Neutrophil (primary cell): ENCODE data around the gene CCHCR1.

Source experiments
- H3K27ac ChIP-seq: fragments of 200-600 bp; sonication (generic); 2 replicates; pipeline ENCODE4 v1.5.1; 2016; ENCODE audit warnings: mild to moderate bottlenecking, moderate library complexity
- H3K27me3 ChIP-seq: fragments of 200-600 bp; sonication (generic); 2 replicates; pipeline ENCODE4 v1.6.0; 2016; ENCODE audit warnings: mild to moderate bottlenecking
- H3K36me3 ChIP-seq: fragments of 200-600 bp; sonication (generic); 2 replicates; pipeline ENCODE4 v1.5.1; 2017
- H3K4me1 ChIP-seq, 2 experiments: fragments of 200-600 bp in 1 of 2; sonication (generic) in 1 of 2; 1 replicate in 1 of 2; 2 replicates in 1 of 2; pipeline versions ENCODE4 v1.5.1 to v1.6.1; 2013 to 2016; ENCODE audit warnings: low read depth in 1 of 2, low read length in 1 of 2, mild to moderate bottlenecking in 1 of 2, moderate library complexity in 1 of 2; ENCODE audit not compliant: control insufficient read depth in 1 of 2, insufficient read depth in 1 of 2
- H3K4me3 ChIP-seq, 2 experiments: fragments of 200-600 bp in 1 of 2; sonication (generic) in 1 of 2; 1 replicate in 1 of 2; 2 replicates in 1 of 2; pipeline ENCODE4 v1.5.1; 2013 to 2016; ENCODE audit warnings: low read depth in 1 of 2, low read length in 1 of 2, mild to moderate bottlenecking in 1 of 2, moderate library complexity in 1 of 2
- H3K9me3 ChIP-seq: fragments of 200-600 bp; sonication (generic); 2 replicates; pipeline ENCODE4 v1.5.1; 2016
- TF ChIP-seq, protein P1 (sequence below): fragments of 200-600 bp; sonication (generic); IDR thresholded peaks from 2 replicates; pipeline ENCODE4 v1.5.1; 2016; ENCODE audit warnings: antibody characterized with exemption

Gene CCHCR1

GRCh38 chr6:31139599-31139998, 18.0 kb downstream of the CCHCR1 start:
- no peak overlapping the region for H3K4me3 ChIP-seq
- no peak overlapping the region for H3K27ac ChIP-seq

GRCh38 chr6:31138982-31139381, 18.6 kb downstream of the CCHCR1 start, which contains the start of gene PSORS1C2:
TSS of gene PSORS1C2 (minus strand) at chr6:31139066. CDS start at chr6:31139026, 40 bp downstream.
- peaks cover 11% of the 10 kb centered on the region for H3K36me3 ChIP-seq
- H3K27me3 ChIP-seq: peaks cover 19% of the 10 kb centered on the region
- TF ChIP-seq, protein P1, sequence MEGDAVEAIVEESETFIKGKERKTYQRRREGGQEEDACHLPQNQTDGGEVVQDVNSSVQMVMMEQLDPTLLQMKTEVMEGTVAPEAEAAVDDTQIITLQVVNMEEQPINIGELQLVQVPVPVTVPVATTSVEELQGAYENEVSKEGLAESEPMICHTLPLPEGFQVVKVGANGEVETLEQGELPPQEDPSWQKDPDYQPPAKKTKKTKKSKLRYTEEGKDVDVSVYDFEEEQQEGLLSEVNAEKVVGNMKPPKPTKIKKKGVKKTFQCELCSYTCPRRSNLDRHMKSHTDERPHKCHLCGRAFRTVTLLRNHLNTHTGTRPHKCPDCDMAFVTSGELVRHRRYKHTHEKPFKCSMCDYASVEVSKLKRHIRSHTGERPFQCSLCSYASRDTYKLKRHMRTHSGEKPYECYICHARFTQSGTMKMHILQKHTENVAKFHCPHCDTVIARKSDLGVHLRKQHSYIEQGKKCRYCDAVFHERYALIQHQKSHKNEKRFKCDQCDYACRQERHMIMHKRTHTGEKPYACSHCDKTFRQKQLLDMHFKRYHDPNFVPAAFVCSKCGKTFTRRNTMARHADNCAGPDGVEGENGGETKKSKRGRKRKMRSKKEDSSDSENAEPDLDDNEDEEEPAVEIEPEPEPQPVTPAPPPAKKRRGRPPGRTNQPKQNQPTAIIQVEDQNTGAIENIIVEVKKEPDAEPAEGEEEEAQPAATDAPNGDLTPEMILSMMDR: no peak
- H3K9me3 ChIP-seq: no peaks in the 10 kb centered on the region
- no peak within 1 kb of the TSS for H3K4me3 ChIP-seq
- peaks cover 4 to 5% of the 10 kb centered on the region in 2 experiments for H3K4me1 ChIP-seq
- H3K27ac ChIP-seq: no peak within 1 kb of the TSS

More at GRCh38 chr6:31139599-31139998, 18.0 kb downstream of the CCHCR1 start:
- Histone ChIP-seq H3K9me3 (no peaks in the 10 kb centered on the region), H3K4me1 (peaks cover 4 to 5% of the 10 kb centered on the region in 2 experiments), H3K27me3 (peaks cover 19% of the 10 kb centered on the region), H3K36me3 (peaks cover 14% of the 10 kb centered on the region)
- TF ChIP-seq, protein P1: no peak

DNA sequence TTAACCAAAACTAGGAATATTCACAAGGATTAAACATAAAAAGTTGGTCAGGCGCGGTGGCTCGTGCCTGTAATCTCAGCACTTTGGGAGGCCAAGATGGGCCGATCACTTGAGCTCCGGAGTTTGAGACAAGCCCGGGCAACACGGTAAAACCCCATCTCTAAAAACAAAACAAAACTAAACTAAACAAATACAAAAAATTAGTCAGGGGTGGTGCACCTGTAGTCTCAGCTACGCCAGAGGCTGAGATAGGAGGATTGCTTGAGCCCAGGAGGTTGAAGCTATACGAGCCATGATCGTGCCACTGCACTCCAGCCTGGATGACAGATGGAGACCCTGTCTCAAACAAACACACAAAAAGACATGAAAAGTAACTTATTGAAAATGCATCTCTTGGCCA, 21.9 kb downstream of the CCHCR1 start:
- Histone ChIP-seq H3K36me3 (no peaks in the 10 kb centered on the region), H3K4me3 (no peak overlapping the region), H3K4me1 (peaks cover 4 to 5% of the 10 kb centered on the region in 2 experiments), H3K9me3 (no peaks in the 10 kb centered on the region), H3K27me3 (peaks cover 19% of the 10 kb centered on the region), H3K27ac (no peak overlapping the region)
- TF ChIP-seq, protein P1: no peak

DNA sequence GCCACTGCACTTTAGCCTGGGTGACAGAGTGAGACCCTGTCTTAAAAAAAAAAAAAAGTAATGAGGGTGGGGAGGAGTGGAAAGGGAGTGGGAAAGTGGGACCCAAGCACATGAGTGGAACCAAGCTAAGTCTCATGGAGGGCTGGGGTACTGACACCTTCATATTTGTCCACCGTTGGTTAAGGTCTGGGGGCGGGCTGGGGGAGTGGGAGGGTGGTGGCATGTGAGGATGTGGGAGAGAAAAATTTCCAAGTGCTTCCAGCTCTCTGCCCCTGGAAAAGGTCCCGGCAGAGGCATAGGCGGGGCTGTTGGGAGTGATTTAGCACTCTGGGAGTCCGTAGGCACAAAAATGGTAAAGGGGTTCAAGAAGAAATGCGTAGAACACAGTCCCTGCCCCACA, 24.8 kb downstream of the CCHCR1 start:
- Histone ChIP-seq H3K27me3 (peaks cover 22% of the 10 kb centered on the region), H3K4me3 (no peak overlapping the region), H3K9me3 (no peaks in the 10 kb centered on the region), H3K4me1 (peaks cover 4% of the 10 kb centered on the region in 2 experiments), H3K27ac (no peak overlapping the region), H3K36me3 (no peaks in the 10 kb centered on the region)
- TF ChIP-seq, protein P1: no peak

DNA sequence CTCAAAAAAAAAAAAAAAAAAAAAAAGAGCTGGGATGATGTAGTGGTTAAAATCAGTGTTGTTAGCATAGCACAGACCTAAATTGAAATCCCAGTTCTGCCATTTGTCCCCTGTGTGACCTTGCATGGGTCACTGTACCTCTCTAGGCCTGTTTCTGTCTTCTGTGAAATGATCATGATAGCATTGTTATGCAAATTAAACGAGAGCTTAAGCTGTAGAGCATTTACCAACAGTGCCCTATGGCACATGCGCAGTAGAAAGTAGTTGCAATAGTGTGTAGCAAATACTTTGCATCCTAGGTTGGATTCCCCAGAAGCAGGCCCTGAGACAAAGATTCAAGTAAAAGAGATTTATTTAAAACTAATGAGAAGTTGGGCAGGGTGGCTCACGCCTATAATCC, 26.0 kb downstream of the CCHCR1 start:
- H3K4me3 ChIP-seq: no peak overlapping the region
- no peaks in the 10 kb centered on the region for H3K9me3 ChIP-seq
- H3K4me1 ChIP-seq: no peaks in the 10 kb centered on the region
- peaks cover 18% of the 10 kb centered on the region for H3K27me3 ChIP-seq
- no peak overlapping the region for H3K27ac ChIP-seq
- TF ChIP-seq, protein P1: no peak
- H3K36me3 ChIP-seq: no peaks in the 10 kb centered on the region

DNA sequence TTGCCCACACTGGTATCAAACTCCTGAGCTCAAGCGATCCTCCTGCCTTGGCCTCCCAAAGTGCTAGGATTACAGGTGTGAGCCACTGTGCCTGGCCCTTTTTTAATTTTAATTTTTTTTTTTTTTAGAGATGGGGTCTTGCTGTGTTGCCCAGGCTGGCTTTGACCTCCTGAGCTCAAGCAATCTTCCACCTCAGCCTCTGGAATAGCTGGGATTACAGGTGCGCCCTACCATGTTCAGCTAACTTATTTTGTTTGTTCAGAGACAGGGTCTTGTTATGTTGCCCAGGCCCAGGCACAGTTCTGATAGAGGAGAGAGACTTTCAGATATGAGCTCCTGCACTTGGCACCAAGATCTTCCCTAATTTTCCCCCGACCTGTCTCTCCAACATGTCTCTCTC, 26.9 kb downstream of the CCHCR1 start:
- Histone ChIP-seq H3K27me3 (peaks cover 18% of the 10 kb centered on the region), H3K36me3 (no peaks in the 10 kb centered on the region), H3K27ac (no peak overlapping the region), H3K4me3 (no peak overlapping the region), H3K9me3 (no peaks in the 10 kb centered on the region), H3K4me1 (no peaks in the 10 kb centered on the region)
- TF ChIP-seq, protein P1: no peak
